ENCODE measurements around the gene SBK1. TPM values are rescaled to one million over a fixed set of nuclear protein-coding genes. Genes with fewer than 3 reads are reported as not detected.
"Not testable (repeated sequence)": the region's sequence is repeated elsewhere in the genome, so short reads cannot be mapped to it uniquely, and the experiment has no call there.

The SBK1 gene
- total RNA-seq, 1 donor from 2014 or later = 0.80 TPM

GRCh38 chr16:28335678-28336077 is 43.4 kb downstream of the SBK1 start:
- intact Hi-C loops (cut with micrococcal nuclease); H3K4me1 Mint-ChIP-seq (ENCODE audit: low read depth): not testable (repeated sequence)

GRCh38 chr16:28336940-28337710 is 44.8 kb downstream of the SBK1 start:
- H3K4me1 Mint-ChIP-seq (ENCODE audit: low read depth); DNase-seq (ENCODE audit: low spot score); H3K9me3 Mint-ChIP-seq; H3K4me3 Mint-ChIP-seq; H3K36me3 Mint-ChIP-seq (ENCODE audit: low read depth); H3K27me3 Mint-ChIP-seq (ENCODE audit: insufficient read depth); H3K27ac Mint-ChIP-seq; intact Hi-C loops (cut with micrococcal nuclease): not testable (repeated sequence)

More at GRCh38 chr16:28335678-28336077, 43.4 kb downstream of the SBK1 start:
- H3K27ac Mint-ChIP-seq; DNase-seq (ENCODE audit: low spot score); H3K27me3 Mint-ChIP-seq (ENCODE audit: insufficient read depth); H3K9me3 Mint-ChIP-seq; H3K4me3 Mint-ChIP-seq; H3K36me3 Mint-ChIP-seq (ENCODE audit: low read depth): not testable (repeated sequence)

DNA sequence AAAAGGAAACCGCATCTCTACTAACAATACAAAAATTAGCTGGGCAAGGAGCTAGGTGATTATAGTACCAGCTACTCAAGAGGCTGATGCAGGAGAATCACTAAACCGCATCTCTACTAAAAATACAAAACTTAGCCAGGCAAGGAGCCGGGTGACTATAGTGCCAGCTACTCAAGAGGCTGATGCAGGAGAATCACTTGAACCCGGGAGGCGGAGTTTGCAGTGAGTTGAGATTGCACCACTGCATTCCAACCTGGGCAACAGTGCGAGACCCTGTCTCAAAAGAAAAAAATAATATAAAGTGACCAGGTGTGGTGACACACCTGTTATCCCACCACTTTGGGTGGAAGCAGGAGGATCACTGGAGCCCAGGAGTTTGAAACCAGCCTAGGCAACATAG is 45.9 kb downstream of the SBK1 start:
- H3K27ac Mint-ChIP-seq; H3K36me3 Mint-ChIP-seq (ENCODE audit: low read depth); DNase-seq (ENCODE audit: low spot score); H3K4me3 Mint-ChIP-seq; intact Hi-C loops (cut with micrococcal nuclease); H3K9me3 Mint-ChIP-seq; H3K4me1 Mint-ChIP-seq (ENCODE audit: low read depth); H3K27me3 Mint-ChIP-seq (ENCODE audit: insufficient read depth): not testable (repeated sequence)

- H3K4me1 Mint-ChIP-seq (ENCODE audit: low read depth); H3K27me3 Mint-ChIP-seq (ENCODE audit: insufficient read depth); H3K36me3 Mint-ChIP-seq (ENCODE audit: low read depth); H3K9me3 Mint-ChIP-seq; H3K27ac Mint-ChIP-seq; H3K4me3 Mint-ChIP-seq; intact Hi-C loops (cut with micrococcal nuclease); DNase-seq (ENCODE audit: low spot score): not testable (repeated sequence)
Observed at GRCh38 chr16:28362600-28362999, 70.3 kb downstream of the SBK1 start.

GRCh38 chr16:28363408-28363807 is 71.1 kb downstream of the SBK1 start, which contains the start of gene NPIPB6:
Gene NPIPB6 (minus strand): TSS chr16:28363508. CDS start chr16:28362822, 686 bp downstream.
- H3K4me1 Mint-ChIP-seq (ENCODE audit: low read depth); H3K4me3 Mint-ChIP-seq; H3K36me3 Mint-ChIP-seq (ENCODE audit: low read depth); H3K9me3 Mint-ChIP-seq; DNase-seq (ENCODE audit: low spot score); H3K27me3 Mint-ChIP-seq (ENCODE audit: insufficient read depth); H3K27ac Mint-ChIP-seq; intact Hi-C loops (cut with micrococcal nuclease): not testable (repeated sequence)

DNA sequence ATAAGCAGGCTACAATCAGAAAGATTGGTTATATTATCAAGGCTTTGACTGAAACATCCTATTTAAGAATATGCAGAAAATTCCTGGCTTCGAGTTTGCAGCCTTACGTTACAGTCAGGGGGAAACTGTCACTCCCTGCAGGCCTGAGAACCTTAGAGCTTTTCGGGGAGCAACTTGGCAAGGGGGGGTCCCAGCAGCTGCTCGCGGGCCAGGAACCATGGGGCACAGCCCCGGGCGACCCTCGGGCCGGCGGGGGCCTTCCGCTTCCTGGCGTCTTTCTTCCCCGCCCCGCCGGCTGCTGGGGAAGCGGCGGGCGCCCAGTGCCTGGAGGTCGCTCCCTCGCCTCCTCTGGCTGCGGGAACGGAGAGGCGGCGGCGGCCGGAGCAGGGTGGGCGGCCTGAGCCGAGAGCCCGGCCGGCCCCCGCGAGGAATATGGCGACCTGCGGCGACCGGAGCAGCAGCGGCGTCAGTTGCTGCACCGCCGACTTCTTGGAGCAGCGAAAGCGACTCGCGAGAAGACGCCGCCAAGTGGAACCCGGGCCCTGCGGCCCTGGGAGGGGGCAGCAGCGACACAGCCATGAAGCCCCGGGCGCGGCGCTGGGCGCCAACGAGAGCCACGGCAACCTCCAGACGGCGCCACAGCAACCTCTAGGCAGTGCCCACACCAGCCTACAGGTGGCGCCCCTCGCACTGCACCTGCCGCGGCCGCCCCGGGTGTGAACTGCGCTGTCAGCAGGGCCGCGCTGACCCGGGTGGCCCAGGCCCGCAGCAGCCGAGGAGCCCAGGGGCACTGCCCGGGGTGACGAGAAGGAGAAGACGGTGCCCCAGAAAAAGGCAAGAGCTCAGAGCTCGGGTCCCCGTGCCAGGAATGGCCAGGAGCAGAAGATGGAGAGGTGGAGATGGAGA is 72.2 kb downstream of the SBK1 start:
- H3K27me3 Mint-ChIP-seq (ENCODE audit: insufficient read depth); H3K9me3 Mint-ChIP-seq; H3K4me1 Mint-ChIP-seq (ENCODE audit: low read depth); H3K4me3 Mint-ChIP-seq; H3K27ac Mint-ChIP-seq; H3K36me3 Mint-ChIP-seq (ENCODE audit: low read depth); intact Hi-C loops (cut with micrococcal nuclease); DNase-seq (ENCODE audit: low spot score): not testable (repeated sequence)

- H3K27ac Mint-ChIP-seq; H3K27me3 Mint-ChIP-seq (ENCODE audit: insufficient read depth); DNase-seq (ENCODE audit: low spot score); H3K4me3 Mint-ChIP-seq; H3K36me3 Mint-ChIP-seq (ENCODE audit: low read depth); H3K9me3 Mint-ChIP-seq; intact Hi-C loops (cut with micrococcal nuclease); H3K4me1 Mint-ChIP-seq (ENCODE audit: low read depth): not testable (repeated sequence)
Observed at GRCh38 chr16:28367926-28368325, 75.6 kb downstream of the SBK1 start.

Other genes with a start within 250 kb of the SBK1 start
- not detected in 2 replicates for gene GSG1L, start 228.8 kb upstream of the SBK1 start, total RNA-seq
- gene XPO6, start 80.6 kb upstream of the SBK1 start, total RNA-seq = 213 and 225 TPM in 2 replicates
- 2.6 and 4.1 TPM in 2 replicates for gene NPIPB6, start 71.0 kb downstream of the SBK1 start, total RNA-seq
- gene EIF3CL, start 111.3 kb downstream of the SBK1 start, total RNA-seq = 139 and 192 TPM in 2 replicates
- 0.24 TPM in 1 of 2 replicates, not detected in the other for gene NPIPB7, start 179.8 kb downstream of the SBK1 start, total RNA-seq
- 27.1 and 28.5 TPM in 2 replicates for gene CLN3, start 199.5 kb downstream of the SBK1 start, total RNA-seq
- gene APOBR, start 202.1 kb downstream of the SBK1 start, total RNA-seq = 3.5 and 4.3 TPM in 2 replicates
- not detected in 2 replicates for gene IL27, start 214.3 kb downstream of the SBK1 start, total RNA-seq
- not detected in 2 replicates for gene NUPR1, start 246.4 kb downstream of the SBK1 start, total RNA-seq

All from activated T-helper 1 cell treated with anti-CD3 and anti-CD28 coated beads, Interleukin-12 subunit alpha, Interleukin-12 subunit beta, Interleukin-2, Interleukin-4 antibody, amounts not matched to agents 30 ng/mL and 10 ng/mL and 1 ng/mL, durations not matched to agents 14 hours and 24 hours and 36 hours (primary cell).